ENCODE measurements around the gene ZNF488.

DNA sequence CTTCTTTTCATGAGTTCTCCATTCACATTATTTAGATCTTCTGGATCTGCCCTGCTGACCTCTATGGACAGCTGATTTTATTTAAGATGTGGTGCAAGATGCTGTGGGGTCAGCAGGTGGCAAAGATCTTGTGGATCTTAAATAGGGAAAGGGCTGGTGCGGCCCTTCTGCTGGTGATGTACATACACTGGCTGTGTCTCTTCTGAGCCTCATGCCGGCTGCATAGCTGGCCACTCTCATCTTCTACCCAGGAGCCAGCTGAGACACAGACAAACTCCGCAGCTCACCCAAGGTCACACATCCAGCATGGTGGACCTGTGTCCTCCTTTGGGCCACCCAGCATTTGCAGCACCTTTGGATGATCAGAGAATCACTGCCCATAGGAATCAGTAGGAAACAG is 26.2 kb downstream of the ZNF488 start:
- TF ChIP-seq CTCF (IDR thresholded peaks at IDR 0.05; ENCODE audit: poor library complexity, severe bottlenecking) (no peak), MXI1 (conservative IDR thresholded peaks at IDR 0.05; ENCODE audit: poor library complexity, severe bottlenecking) (no peak)

All from neural cell (in vitro differentiated cells).